Chondrocyte (in vitro differentiated cells): Measurements from ENCODE around the gene ARHGAP44. TPM values are rescaled to one million over a fixed set of nuclear protein-coding genes. Genes with fewer than 3 reads are reported as not detected.

ENCODE experiments used
- DNase-seq: peaks from one replicate; pipeline ENCODE4 v3.0.0; 2021; ENCODE audit warnings: mixed read lengths, low spot score
- H3K27ac Mint-ChIP-seq: one replicate; pipeline ENCODE4 v1.8.0; 2021; ENCODE audit warnings: mild to moderate bottlenecking, moderate library complexity, mixed read lengths; ENCODE audit not compliant: unreplicated experiment
- H3K27me3 Mint-ChIP-seq: 2 replicates; pipeline ENCODE4 v1.8.0; 2021; ENCODE audit warnings: low read depth, mixed read lengths
- H3K36me3 Mint-ChIP-seq: 2 replicates; pipeline ENCODE4 v1.8.0; 2021; ENCODE audit warnings: low read depth, mixed read lengths
- H3K4me1 Mint-ChIP-seq: 2 replicates; pipeline ENCODE4 v1.8.0; 2021; ENCODE audit warnings: low read depth, mild to moderate bottlenecking, mixed read lengths
- H3K4me3 Mint-ChIP-seq: one replicate; pipeline ENCODE4 v1.8.0; 2021; ENCODE audit warnings: mild to moderate bottlenecking, moderate library complexity, mixed read lengths; ENCODE audit not compliant: unreplicated experiment
- H3K9me3 Mint-ChIP-seq: 2 replicates; pipeline ENCODE4 v1.8.0; 2021; ENCODE audit warnings: low read depth, mixed read lengths
- total RNA-seq: library from RNA; stranded (reverse); gene quantifications from 3 replicates; pipeline ENCODE4 v1.2.1, GENCODE V29; 2021
- TF ChIP-seq, protein P1 (sequence below): fragments of 200-600 bp; sonication (generic); IDR thresholded peaks from 2 replicates; pipeline ENCODE4 v1.5.0; 2021; ENCODE audit warnings: antibody characterized with exemption, mild to moderate bottlenecking, moderate library complexity

The ARHGAP44 gene
- total RNA-seq, 1 donor from 2014 or later: 5.7 TPM

DNA sequence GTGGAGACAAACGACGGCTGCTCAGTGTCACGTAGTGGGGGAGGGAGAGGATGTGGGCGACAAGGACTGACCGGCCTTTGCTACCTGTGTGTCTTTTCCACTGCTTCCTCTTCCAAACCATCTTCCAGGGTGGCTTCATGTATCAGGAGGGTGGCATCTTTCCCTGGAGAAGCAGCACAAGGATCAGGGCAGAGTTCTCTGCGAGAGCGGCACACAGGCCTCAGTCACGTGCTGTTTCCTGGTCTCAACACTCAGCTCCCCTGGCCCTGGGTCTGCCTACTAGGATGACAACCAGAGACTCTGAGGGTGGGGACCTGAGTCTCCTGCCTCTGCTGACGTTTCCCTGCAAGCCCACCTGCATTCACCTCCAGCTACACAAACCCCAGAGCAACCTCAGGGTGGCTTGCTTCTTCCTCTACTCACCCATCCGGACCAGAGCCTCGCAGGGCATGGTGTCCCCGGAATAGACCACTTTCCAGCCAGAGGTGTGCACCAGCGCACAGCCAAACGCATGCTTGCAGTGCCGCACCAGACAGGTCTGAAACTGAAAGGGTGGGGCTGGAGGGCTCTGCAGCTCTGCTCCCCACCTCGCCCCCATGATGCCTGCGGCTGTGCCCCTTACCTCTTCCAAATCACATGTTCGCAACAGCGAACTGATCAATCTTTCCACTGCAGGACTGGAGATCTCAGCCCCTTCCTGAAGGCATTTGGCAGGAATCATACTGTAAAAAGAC is 205.2 kb downstream of the ARHGAP44 start:
- TF ChIP-seq, protein P1, sequence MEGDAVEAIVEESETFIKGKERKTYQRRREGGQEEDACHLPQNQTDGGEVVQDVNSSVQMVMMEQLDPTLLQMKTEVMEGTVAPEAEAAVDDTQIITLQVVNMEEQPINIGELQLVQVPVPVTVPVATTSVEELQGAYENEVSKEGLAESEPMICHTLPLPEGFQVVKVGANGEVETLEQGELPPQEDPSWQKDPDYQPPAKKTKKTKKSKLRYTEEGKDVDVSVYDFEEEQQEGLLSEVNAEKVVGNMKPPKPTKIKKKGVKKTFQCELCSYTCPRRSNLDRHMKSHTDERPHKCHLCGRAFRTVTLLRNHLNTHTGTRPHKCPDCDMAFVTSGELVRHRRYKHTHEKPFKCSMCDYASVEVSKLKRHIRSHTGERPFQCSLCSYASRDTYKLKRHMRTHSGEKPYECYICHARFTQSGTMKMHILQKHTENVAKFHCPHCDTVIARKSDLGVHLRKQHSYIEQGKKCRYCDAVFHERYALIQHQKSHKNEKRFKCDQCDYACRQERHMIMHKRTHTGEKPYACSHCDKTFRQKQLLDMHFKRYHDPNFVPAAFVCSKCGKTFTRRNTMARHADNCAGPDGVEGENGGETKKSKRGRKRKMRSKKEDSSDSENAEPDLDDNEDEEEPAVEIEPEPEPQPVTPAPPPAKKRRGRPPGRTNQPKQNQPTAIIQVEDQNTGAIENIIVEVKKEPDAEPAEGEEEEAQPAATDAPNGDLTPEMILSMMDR: no peak
- H3K27ac Mint-ChIP-seq: no peak overlapping the region
- no peak for DNase-seq
- no peak overlapping the region for H3K4me3 Mint-ChIP-seq
- H3K4me1 Mint-ChIP-seq: no peaks in the 10 kb centered on the region
- H3K36me3 Mint-ChIP-seq: peaks cover 55% of the 10 kb centered on the region
- no peaks in the 10 kb centered on the region for H3K9me3 Mint-ChIP-seq
- H3K27me3 Mint-ChIP-seq: no peaks in the 10 kb centered on the region

DNA sequence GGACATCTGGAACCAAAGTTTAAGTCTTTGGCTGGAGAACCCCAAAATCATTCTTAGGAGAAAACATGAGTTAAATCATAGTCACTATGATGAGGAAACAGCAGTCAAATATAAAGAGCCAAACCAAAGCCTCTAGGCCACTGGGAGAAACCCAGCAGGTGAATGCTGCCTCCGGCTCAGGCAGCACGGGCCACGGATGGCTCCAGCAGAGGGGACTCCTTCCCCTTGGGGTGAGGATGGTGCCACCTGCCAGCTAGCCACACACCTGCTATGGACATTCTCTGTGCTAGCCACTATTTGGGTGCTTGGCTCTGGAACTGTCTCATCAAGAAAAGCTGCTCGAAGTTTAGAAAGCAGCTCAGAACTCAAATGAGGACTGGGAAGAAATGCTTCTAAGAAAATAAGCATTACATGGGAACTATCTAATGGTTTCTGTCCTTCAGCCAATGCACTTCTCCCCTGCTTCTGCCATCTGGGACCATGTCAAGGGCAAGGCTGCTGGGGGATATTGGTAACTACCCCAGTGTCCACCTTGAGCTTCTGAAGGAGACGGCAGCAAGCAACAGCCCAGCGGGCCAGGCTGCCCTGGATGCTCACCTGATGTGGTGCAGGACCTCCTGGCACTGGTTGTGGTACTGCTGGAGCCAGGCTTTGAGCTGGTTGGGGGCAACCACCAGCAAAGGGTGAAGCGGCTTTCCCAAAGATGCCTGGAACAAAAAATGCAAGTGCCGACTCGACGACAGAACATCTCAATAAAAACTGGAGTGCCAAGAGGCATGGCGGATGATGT is 206.0 kb downstream of the ARHGAP44 start:
- Mint-ChIP-seq H3K27me3 (no peaks in the 10 kb centered on the region), H3K9me3 (no peaks in the 10 kb centered on the region), H3K27ac (no peak overlapping the region), H3K4me1 (no peaks in the 10 kb centered on the region), H3K4me3 (no peak overlapping the region), H3K36me3 (peaks cover 49% of the 10 kb centered on the region)
- no peak for DNase-seq
- TF ChIP-seq, protein P1: no peak

DNA sequence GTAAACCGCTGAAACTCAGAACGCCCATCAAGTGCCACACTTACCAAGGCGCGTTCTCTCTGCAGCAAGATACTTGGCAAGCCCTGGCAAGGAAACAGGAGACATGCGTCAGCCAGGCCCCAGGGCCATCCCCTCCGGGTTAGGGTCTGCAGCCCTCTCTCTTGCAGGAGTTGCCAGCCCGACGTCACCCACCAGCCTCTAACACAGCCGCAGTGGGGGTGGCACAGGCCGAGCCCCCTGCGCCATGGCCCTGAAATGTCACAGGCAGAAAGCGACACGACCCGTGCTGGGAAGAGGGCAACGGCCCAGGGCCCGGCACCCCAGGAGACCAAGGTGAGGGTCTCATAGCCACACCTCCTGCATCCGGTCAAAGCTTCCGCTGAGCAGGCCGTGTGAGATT is 206.6 kb downstream of the ARHGAP44 start:
- Mint-ChIP-seq H3K36me3 (peaks cover 49% of the 10 kb centered on the region), H3K27me3 (no peaks in the 10 kb centered on the region), H3K4me3 (no peak overlapping the region), H3K9me3 (no peaks in the 10 kb centered on the region), H3K27ac (no peak overlapping the region), H3K4me1 (no peaks in the 10 kb centered on the region)
- DNase-seq: no peak
- TF ChIP-seq, protein P1: no peak

DNA sequence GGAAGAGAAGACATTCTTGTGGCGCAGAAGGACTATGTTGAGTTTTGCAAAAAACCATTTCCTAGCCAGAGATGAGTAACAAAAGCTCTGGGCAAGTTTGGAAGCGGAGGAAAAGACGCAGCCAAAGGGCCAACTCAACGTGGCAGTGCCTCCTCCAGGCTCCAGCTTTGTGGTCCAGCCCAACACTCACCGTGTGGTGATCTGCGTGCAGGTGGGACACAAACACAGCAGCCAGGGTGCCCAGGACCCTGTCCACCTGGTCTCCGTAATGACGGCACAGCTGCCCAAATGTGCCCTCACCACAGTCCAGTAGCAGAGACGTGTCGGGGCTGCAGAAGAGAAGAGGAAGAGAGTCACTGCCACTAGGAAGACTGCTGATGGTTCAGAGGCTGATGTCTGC is 207.1 kb downstream of the ARHGAP44 start:
- Mint-ChIP-seq H3K9me3 (no peaks in the 10 kb centered on the region), H3K27me3 (no peaks in the 10 kb centered on the region), H3K36me3 (peaks cover 47% of the 10 kb centered on the region), H3K4me1 (no peaks in the 10 kb centered on the region), H3K4me3 (no peak overlapping the region), H3K27ac (no peak overlapping the region)
- TF ChIP-seq, protein P1: no peak
- DNase-seq: no peak

DNA sequence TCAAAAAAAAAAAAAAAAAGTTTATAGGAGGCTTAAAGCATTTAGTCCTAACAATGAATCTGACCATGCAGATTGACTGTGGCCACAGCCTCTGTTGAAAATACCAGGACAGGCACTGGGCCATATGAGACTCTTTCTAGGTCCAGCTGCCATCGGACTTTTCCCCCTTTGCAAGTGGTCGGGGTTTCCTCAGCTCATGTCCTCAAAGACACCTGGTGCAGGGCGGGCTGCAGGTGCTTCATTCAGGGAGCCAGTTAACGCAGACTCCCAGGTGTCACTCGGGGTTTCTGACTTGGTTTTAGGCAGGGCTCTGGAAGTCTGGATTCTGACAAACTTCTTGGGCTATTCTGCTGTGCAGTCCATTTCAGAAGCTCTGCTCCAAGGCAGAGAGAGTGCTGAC is 207.6 kb downstream of the ARHGAP44 start:
- TF ChIP-seq, protein P1: no peak
- Mint-ChIP-seq H3K27me3 (no peaks in the 10 kb centered on the region), H3K9me3 (no peaks in the 10 kb centered on the region), H3K4me3 (no peak overlapping the region), H3K4me1 (no peaks in the 10 kb centered on the region), H3K27ac (no peak overlapping the region), H3K36me3 (peaks cover 42% of the 10 kb centered on the region)
- DNase-seq: no peak
